Neuronal stem cell (in vitro differentiated cells): ENCODE data around the gene BBIP1.

Experiments used
- DNase-seq: peaks from one replicate; pipeline ENCODE4 v3.0.0-alpha.2; 2013; ENCODE audit warnings: low spot score
- H2AFZ ChIP-seq: one replicate; pipeline ENCODE4 v1.6.1; 2013; ENCODE audit warnings: mild to moderate bottlenecking, low read length, inconsistent platforms
- H2AK5ac ChIP-seq: 2 replicates; pipeline ENCODE4 v1.6.1; 2013; ENCODE audit warnings: low read depth, mild to moderate bottlenecking, inconsistent platforms, low read length, moderate library complexity, mixed read lengths
- H2BK120ac ChIP-seq: 2 replicates; pipeline ENCODE4 v1.6.1; 2013; ENCODE audit warnings: low read depth, mild to moderate bottlenecking, inconsistent platforms, low read length, moderate library complexity, mixed read lengths
- H2BK12ac ChIP-seq: one replicate; pipeline ENCODE4 v1.6.1; 2013; ENCODE audit warnings: low read length, inconsistent platforms
- H2BK15ac ChIP-seq: 2 replicates; pipeline ENCODE4 v1.6.1; 2013; ENCODE audit warnings: mild to moderate bottlenecking, low read length, inconsistent platforms, mixed read lengths
- H2BK5ac ChIP-seq: one replicate; pipeline ENCODE4 v1.6.1; 2013; ENCODE audit warnings: inconsistent platforms, mild to moderate bottlenecking, low read length, moderate library complexity
- H3K14ac ChIP-seq: one replicate; pipeline ENCODE4 v1.6.1; 2013; ENCODE audit warnings: low read length, inconsistent platforms
- H3K18ac ChIP-seq: 2 replicates; pipeline ENCODE4 v1.6.1; 2013; ENCODE audit warnings: low read length, inconsistent platforms
- H3K23ac ChIP-seq: 2 replicates; pipeline ENCODE4 v1.6.1; 2013; ENCODE audit warnings: low read depth, mild to moderate bottlenecking, mixed read lengths, low read length, inconsistent platforms; ENCODE audit not compliant: poor library complexity
- H3K27ac ChIP-seq: replicated peaks from 3 replicates; pipeline ENCODE4 v1.5.1; 2013; ENCODE audit warnings: low read length, inconsistent platforms
- H3K27me3 ChIP-seq, 3 experiments: 2 replicates each; pipeline ENCODE4 v1.6.1; 2013; ENCODE audit warnings: low read length in 3 of 3, mild to moderate bottlenecking in 2 of 3, inconsistent platforms in 1 of 3, low read depth in 1 of 3, mixed read lengths in 1 of 3, moderate library complexity in 1 of 3; ENCODE audit not compliant: control insufficient read depth in 3 of 3, insufficient read depth in 3 of 3
- H3K36me3 ChIP-seq, 2 donors: replicated peaks in 1 of 2; 2 replicates each; pipeline ENCODE4 v1.6.1; 2013; ENCODE audit warnings: low read length in 2 of 2; ENCODE audit not compliant: control insufficient read depth in 2 of 2, insufficient read depth in 2 of 2
- H3K4ac ChIP-seq: 2 replicates; pipeline ENCODE4 v1.6.1; 2013; ENCODE audit warnings: inconsistent platforms, mild to moderate bottlenecking, low read length, moderate library complexity
- H3K4me1 ChIP-seq, 2 donors: 1 replicate in 1 of 2; 2 replicates in 1 of 2; pipeline ENCODE4 v1.6.1; 2013; ENCODE audit warnings: low read length in 2 of 2, low read depth in 1 of 2; ENCODE audit not compliant: control insufficient read depth in 2 of 2, insufficient read depth in 1 of 2
- H3K4me2 ChIP-seq: one replicate; pipeline ENCODE4 v1.6.1; 2013; ENCODE audit warnings: mild to moderate bottlenecking, low read length, inconsistent platforms; ENCODE audit not compliant: insufficient read depth, poor library complexity, severe bottlenecking
- H3K4me3 ChIP-seq, 2 donors: 2 replicates each; pipeline ENCODE4 v1.5.1; 2013; ENCODE audit warnings: low read length in 2 of 2, mild to moderate bottlenecking in 2 of 2, inconsistent platforms in 1 of 2, moderate library complexity in 1 of 2
- H3K79me1 ChIP-seq: one replicate; pipeline ENCODE4 v1.6.1; 2013; ENCODE audit warnings: low read depth, mild to moderate bottlenecking, inconsistent platforms, low read length, moderate library complexity
- H3K9ac ChIP-seq: one replicate; pipeline ENCODE4 v1.6.1; 2013; ENCODE audit warnings: mild to moderate bottlenecking, low read depth, low read length, inconsistent platforms; ENCODE audit not compliant: poor library complexity
- H3K9me3 ChIP-seq, 2 donors: replicated peaks in 1 of 2; 2 replicates each; pipeline versions ENCODE3 to v1.6.1; 2013; ENCODE audit warnings: low read length in 2 of 2, mild to moderate bottlenecking in 2 of 2, inconsistent platforms in 1 of 2, low read depth in 1 of 2, mixed read lengths in 1 of 2, moderate library complexity in 1 of 2; ENCODE audit not compliant: control insufficient read depth in 2 of 2, insufficient read depth in 1 of 2
- H4K8ac ChIP-seq: one replicate; pipeline ENCODE4 v1.6.1; 2013; ENCODE audit warnings: low read depth, mild to moderate bottlenecking, inconsistent platforms, low read length, moderate library complexity
- H4K91ac ChIP-seq: one replicate; pipeline ENCODE4 v1.6.1; 2013; ENCODE audit warnings: low read length, low read depth, mild to moderate bottlenecking, inconsistent platforms; ENCODE audit not compliant: poor library complexity
- WGBS, 2 donors: extraction: QIAGEN DNeasy Blood & Tissue Kit; methylation state at CpG; one replicate each; pipeline ENCODE4 v1.1.7; 2013; ENCODE audit warnings: missing lambda C conversion rate in 2 of 2, mixed read lengths in 1 of 2; ENCODE audit not compliant: insufficient read length in 2 of 2, insufficient replicate concordance in 1 of 2; ENCODE audit errors: extremely low coverage in 2 of 2; 5-methylcytosine and 5-hydroxymethylcytosine counted together

BBIP1 gene

DNA sequence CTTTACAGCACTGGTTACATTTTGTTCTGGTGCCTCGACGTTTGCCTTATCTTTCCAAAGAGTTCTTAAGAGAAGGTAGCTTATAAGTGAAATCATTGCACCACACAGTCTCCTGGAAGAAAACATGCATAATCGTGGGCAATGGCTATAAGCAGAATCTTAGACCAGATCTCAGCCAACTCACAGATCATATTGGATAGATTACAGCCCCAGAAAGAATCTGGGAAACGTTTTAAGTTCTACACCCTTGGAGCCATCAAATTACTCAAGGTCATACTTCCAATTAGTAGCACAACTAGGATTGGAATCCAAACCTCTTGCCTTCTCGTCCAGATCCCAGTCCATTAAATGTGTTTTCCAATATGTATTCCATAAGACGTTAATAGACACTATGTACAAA, 56.0 kb downstream of the BBIP1 start:
- no peak overlapping the region for H2BK120ac ChIP-seq
- H2BK15ac ChIP-seq = no peak overlapping the region
- no peak overlapping the region for H3K4me2 ChIP-seq
- H4K91ac ChIP-seq = no peak overlapping the region
- DNase-seq = no peak
- H3K23ac ChIP-seq = no peak overlapping the region
- H3K36me3 ChIP-seq = no peaks in the 10 kb centered on the region
- no peak overlapping the region for H3K18ac ChIP-seq
- H3K27ac ChIP-seq = no peak overlapping the region
- H2AK5ac ChIP-seq = no peak overlapping the region
- no CpG with 5 or more reads among the region's 6 CpGs for WGBS, 2 donors
- no peak overlapping the region for H2BK5ac ChIP-seq
- H3K14ac ChIP-seq = no peak overlapping the region
- no peak overlapping the region for H2AFZ ChIP-seq
- H3K4ac ChIP-seq = no peak overlapping the region
- H3K4me3 ChIP-seq = no peak overlapping the region
- H3K27me3 ChIP-seq = no peaks in the 10 kb centered on the region
- H2BK12ac ChIP-seq = no peak overlapping the region
- H3K79me1 ChIP-seq = no peaks in the 10 kb centered on the region
- no peak overlapping the region for H4K8ac ChIP-seq
- H3K4me1 ChIP-seq = peaks cover 13 to 20% of the 10 kb centered on the region in 2 donors
- no peak overlapping the region for H3K9ac ChIP-seq
- no peaks in the 10 kb centered on the region for H3K9me3 ChIP-seq

DNA sequence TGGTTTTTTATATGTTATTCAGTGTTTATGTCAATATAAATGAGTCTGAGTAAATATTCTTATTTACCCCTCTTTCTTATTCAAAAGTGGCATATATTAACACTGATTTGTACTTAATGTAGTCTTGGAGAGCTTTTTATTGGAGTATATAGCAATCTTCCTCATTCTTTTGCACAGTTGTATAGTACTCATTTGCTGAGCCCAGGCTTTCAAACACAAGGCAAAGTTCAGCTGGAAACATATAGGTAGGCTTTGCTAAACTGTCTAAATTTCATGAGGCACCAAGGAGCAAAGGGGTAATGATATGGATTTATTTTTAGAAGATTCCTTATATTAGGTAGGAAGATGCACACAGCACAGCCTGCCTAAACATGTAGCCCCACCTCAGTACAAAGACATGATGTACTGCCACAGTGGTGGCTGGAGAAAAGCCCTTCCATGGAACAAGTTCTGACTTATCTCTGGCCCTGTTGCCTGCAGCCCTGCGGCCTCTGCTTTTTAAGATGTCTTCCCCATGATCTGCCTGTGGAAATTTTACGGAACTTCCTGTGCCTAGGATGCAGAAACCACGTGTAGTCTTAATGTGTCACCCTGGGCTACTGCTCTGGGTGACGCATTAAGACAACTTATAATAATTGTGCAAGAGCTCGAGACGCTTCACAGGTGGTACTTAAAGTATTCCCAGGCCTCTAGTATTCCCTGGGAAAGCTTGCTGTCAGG, 56.9 kb downstream of the BBIP1 start:
- no peak overlapping the region for H2BK120ac ChIP-seq
- DNase-seq = no peak
- H4K8ac ChIP-seq = no peak overlapping the region
- H3K18ac ChIP-seq = no peak overlapping the region
- H4K91ac ChIP-seq = no peak overlapping the region
- no peak overlapping the region for H3K9ac ChIP-seq
- no peak overlapping the region for H2AK5ac ChIP-seq
- H2BK15ac ChIP-seq = no peak overlapping the region
- H3K4me2 ChIP-seq = no peak overlapping the region
- H3K36me3 ChIP-seq = no peaks in the 10 kb centered on the region
- H3K27me3 ChIP-seq = no peaks in the 10 kb centered on the region
- no peak overlapping the region for H3K27ac ChIP-seq
- H3K9me3 ChIP-seq = peaks cover 0 to 2% of the 10 kb centered on the region in 2 donors
- no CpG with 5 or more reads among the region's 6 CpGs for WGBS, 2 donors
- no peak overlapping the region for H2BK12ac ChIP-seq
- H2BK5ac ChIP-seq = no peak overlapping the region
- no peak overlapping the region for H3K14ac ChIP-seq
- H3K4me3 ChIP-seq = no peak overlapping the region
- no peak overlapping the region for H3K23ac ChIP-seq
- H3K4me1 ChIP-seq = peaks cover 15 to 25% of the 10 kb centered on the region in 2 donors
- no peaks in the 10 kb centered on the region for H3K79me1 ChIP-seq
- H2AFZ ChIP-seq = no peak overlapping the region
- H3K4ac ChIP-seq = no peak overlapping the region

DNA sequence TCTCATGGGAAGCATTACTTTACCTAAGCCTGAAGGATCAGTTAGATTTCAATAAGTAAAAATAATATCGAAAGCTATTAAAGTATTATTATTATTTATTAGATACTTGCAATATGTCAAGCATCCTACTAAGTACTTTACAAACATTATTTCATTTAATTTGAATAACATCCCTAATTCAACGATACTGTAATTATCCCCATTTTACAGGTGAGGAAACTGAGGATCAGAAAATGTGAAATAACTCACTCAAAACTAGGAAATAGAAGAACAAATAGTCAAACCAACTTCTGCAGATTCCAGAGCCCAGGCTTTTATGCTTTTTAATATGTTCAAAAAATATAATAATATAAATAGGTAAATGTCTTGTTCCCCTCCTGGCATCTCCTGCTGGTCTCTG, 57.5 kb downstream of the BBIP1 start:
- Histone ChIP-seq H2BK120ac (no peak overlapping the region), H2BK5ac (no peak overlapping the region), H4K8ac (no peak overlapping the region), H3K4me2 (no peak overlapping the region), H3K36me3 (no peaks in the 10 kb centered on the region), H3K18ac (no peak overlapping the region), H3K79me1 (no peaks in the 10 kb centered on the region), H3K9ac (no peak overlapping the region), H3K4me3 (no peak overlapping the region), H2BK15ac (no peak overlapping the region), H4K91ac (no peak overlapping the region), H2BK12ac (no peak overlapping the region), H3K27me3 (no peaks in the 10 kb centered on the region), H3K27ac (no peak overlapping the region), H3K4me1 (peaks cover 13 to 25% of the 10 kb centered on the region in 2 donors), H2AK5ac (no peak overlapping the region), H3K4ac (no peak overlapping the region), H3K14ac (no peak overlapping the region), H3K23ac (no peak overlapping the region), H3K9me3 (peaks cover 0 to 3% of the 10 kb centered on the region in 2 donors), H2AFZ (no peak overlapping the region)
- WGBS, 2 donors = no CpG with 5 or more reads among the region's 2 CpGs
- DNase-seq = no peak

DNA sequence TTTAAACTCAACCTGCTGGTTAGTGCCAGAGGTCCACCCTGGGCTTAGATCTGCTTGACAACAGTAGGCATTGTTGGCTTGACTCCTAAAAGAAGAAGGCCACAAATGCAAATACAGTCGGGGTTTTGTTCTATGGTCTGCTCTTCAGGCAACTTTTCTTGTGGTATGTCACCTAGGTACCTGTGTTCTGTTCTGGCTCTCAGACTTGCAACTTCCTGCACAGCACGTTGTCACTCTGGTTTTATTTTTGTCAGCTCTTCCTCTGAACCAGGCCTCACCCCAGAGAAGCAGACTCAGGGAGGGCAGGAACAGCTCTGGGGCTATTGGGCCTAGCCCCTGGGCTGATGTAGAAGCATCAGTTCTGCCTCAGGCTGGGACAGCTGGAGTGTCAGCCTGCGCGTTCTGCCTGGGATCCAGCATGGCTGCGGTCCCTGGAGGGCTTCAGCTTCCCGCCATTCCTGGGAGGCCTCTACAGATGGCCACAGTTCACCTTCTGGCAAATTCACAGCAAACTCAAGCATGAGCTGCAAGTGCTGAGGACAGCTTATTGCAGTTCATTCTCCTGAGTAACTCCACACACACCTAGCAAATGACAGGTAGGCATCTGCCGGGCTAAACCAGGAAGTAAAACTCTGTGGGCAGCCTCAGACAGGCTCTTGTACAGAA, 58.3 kb downstream of the BBIP1 start:
- Histone ChIP-seq H3K36me3 (no peaks in the 10 kb centered on the region), H2BK15ac (no peak overlapping the region), H2AK5ac (no peak overlapping the region), H4K8ac (no peak overlapping the region), H3K27me3 (no peaks in the 10 kb centered on the region), H3K9me3 (peaks cover 0 to 4% of the 10 kb centered on the region in 2 donors), H2BK120ac (no peak overlapping the region), H2BK12ac (peak overlapping the region; percentile 78), H3K4me2 (no peak overlapping the region), H4K91ac (no peak overlapping the region), H3K18ac (no peak overlapping the region), H2BK5ac (no peak overlapping the region), H3K27ac (no peak overlapping the region), H3K9ac (peak overlapping the region; percentile 63), H3K4ac (no peak overlapping the region), H3K4me3 (no peak overlapping the region), H3K4me1 (peaks cover 13 to 20% of the 10 kb centered on the region in 2 donors), H3K23ac (no peak overlapping the region), H3K14ac (no peak overlapping the region), H3K79me1 (no peaks in the 10 kb centered on the region), H2AFZ (peak overlapping the region; percentile 38)
- DNase-seq = no peak
- no CpG with 5 or more reads among the region's 7 CpGs for WGBS, 2 donors
